Activated CD8-positive, alpha-beta memory T cell treated with anti-CD3 and anti-CD28 coated beads, Interleukin-2, amount 50 U/mL, for 24 hours (primary cell): ENCODE measurements around the gene LRCH1.

ENCODE experiments used
- DNase-seq: peaks from one replicate; pipeline ENCODE4 v3.0.0-alpha.2; 2020; ENCODE audit errors: extremely low read depth

LRCH1 gene

DNA sequence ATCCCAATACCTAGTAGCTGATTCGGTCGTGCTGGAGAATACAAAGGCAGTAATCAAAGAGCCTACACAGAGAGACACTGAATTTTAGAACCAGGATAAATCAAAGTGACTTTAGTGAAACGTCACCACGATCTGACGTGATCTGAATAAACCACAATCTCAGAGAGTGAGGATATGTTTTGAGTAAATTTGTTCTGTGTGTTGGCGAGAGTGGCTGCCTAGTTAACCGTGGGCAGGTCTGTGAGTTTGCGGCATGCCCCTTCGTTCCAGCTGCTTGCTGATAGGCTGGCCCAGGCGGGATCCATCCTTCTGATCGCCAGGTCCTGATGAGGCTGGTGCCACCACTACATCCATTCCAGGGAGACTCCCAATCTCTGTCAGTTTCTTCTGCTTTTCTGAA is 40.4 kb downstream of the LRCH1 start:
- DNase-seq, result peak; percentile 9

GRCh38 chr13:46594374-46595078 is 41.6 kb downstream of the LRCH1 start:
- no peak for DNase-seq

GRCh38 chr13:46595136-46595884 is 42.3 kb downstream of the LRCH1 start:
- no peak for DNase-seq

DNA sequence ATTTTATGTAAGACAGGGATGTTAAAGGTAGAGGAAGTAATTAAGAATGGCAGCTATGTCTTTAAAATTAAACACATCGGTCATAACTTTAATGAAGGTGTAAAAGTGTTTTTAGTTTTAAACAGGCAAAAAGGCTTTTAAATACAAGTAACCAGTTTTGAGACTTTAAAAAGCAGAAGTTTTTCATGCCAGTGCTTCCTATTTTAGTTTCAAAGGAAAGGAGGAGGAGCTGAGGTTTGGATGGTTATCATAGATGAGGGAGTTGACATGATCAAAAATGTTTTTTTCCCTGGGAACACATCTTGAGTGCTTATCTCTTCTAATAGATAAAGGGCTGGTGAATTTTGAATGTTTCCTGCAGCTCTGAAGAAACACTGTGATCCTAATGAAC is 42.9 kb downstream of the LRCH1 start:
- no peak for DNase-seq

DNA sequence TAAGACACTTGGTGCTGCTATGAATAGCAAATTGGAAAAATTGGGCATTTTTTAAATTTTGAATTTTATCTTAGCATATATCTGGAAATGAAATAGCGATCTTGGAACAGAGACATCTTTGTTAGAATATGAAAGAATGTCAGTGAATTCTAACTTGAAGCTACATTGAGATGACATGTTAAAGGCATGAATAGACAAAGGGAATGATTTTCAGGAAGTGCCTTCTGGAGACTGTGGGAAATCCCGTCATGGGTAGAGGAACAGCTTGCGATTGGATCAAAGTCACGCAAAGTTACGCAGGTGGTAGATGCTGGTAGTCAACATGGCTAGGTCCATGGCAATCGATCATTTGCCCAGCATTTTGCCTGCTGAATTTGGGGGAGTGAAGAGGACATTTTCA is 43.5 kb downstream of the LRCH1 start:
- DNase-seq, result no peak

DNA sequence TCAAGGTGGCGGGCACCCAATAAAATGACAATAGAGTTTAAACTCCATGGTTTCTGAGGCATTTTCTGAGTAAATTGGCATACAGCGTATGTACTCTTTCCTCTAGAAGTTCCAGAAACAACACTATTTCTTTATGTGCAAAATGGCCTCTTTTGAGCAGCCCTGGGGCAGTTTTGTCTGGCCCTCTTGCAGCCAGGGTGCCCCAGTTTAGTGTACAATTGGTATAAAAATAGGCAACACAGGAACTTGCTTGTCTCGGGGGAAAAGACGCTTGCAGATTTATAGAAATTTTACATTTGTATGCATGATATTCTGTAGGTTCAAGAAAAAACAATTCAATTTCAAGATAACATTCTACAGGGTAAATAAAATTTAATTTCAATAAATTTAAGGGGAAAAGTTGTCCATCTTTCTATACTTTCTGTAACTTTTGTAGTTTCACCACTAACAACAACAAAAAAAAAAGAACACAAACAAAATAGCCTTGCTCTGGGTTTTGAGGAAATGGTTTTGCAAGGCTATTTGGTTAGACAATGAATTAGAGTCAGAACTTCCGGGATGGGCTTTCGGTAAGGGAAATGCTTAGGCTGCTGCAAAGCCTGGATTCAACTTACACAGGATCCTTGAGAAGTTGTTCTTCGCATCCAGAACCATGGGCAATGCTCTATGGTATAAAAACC is 45.3 kb downstream of the LRCH1 start:
- DNase-seq, result no peak

GRCh38 chr13:46598820-46599180 is 45.8 kb downstream of the LRCH1 start:
- DNase-seq, result no peak

GRCh38 chr13:46600943-46601311 is 48.0 kb downstream of the LRCH1 start:
- DNase-seq, result no peak

GRCh38 chr13:46602531-46602930 is 49.6 kb downstream of the LRCH1 start:
- no peak for DNase-seq

- DNase-seq, result no peak
These were observed 50.2 kb downstream of the LRCH1 start for GRCh38 chr13:46603165-46603603.

DNA sequence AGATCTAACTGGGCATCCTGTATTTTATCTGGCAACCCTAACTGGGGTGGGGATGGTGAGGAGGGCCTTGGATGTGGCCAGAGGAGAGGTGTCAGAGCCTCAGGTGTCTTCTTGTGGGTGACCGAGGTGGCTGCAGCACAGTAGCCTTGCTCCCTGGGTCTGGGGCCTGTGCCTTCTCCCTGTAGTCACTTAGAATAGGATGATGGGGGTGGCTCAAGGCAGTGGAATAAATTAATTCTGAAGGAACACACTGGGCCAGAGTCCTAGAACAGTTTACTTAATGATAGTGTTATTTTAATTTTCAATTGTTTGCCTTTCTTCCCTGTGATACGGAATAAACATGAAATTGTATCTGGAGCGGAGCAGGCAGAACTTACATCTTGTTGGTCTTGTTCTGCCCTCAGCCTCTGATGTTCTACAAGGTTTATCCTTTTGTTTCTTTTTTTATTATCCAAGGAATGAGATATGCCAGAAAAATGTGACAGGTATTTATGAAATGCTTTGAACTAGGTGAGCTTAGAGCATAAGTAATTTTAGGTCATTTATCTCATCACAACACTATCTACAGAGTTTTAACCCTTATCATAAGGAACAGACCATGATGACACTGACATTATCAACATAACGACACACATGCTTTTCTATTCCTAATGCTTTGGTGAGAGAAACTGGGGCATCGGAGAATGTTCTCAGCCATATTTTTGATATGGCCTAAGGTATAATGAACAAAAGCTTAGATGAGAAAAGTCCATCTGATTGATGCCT is 51.4 kb downstream of the LRCH1 start:
- no peak for DNase-seq

- DNase-seq, result no peak
These were observed 52.3 kb downstream of the LRCH1 start for GRCh38 chr13:46605076-46605824.

DNA sequence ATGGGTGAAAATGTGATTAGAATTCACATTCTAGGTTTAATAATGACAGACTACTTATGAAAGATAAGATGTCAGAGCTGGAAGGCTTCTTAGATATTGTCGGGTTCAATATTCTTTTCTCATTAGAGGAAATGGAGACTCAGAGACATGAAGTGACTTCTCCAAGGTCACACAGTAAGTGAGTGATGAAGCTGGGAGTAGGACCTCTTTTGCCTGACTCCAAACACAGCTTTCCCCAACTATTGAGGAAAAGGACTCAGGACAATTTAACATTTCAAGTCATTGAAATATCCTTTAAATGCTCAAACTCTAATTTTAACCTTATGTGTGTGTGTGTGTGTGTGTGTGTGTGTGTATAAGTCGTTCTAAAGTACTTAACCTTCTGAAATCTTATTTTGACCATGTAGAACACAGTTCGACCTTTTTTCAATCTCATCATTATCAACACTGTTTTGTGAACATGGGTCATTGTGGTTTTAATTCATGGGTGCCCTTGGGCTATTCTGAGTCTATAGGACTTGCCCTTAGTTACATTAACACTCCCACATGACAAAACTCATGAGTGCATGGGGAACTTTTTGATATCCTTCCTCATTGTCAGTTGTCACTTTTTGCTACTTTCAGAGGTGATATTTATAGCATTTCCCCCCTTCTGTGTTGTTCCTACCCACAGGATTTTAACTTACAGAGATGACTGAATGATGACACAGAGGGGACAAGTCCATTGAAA is 53.0 kb downstream of the LRCH1 start:
- DNase-seq, result no peak

GRCh38 chr13:46606970-46607369 is 54.0 kb downstream of the LRCH1 start:
- DNase-seq, result no peak

DNA sequence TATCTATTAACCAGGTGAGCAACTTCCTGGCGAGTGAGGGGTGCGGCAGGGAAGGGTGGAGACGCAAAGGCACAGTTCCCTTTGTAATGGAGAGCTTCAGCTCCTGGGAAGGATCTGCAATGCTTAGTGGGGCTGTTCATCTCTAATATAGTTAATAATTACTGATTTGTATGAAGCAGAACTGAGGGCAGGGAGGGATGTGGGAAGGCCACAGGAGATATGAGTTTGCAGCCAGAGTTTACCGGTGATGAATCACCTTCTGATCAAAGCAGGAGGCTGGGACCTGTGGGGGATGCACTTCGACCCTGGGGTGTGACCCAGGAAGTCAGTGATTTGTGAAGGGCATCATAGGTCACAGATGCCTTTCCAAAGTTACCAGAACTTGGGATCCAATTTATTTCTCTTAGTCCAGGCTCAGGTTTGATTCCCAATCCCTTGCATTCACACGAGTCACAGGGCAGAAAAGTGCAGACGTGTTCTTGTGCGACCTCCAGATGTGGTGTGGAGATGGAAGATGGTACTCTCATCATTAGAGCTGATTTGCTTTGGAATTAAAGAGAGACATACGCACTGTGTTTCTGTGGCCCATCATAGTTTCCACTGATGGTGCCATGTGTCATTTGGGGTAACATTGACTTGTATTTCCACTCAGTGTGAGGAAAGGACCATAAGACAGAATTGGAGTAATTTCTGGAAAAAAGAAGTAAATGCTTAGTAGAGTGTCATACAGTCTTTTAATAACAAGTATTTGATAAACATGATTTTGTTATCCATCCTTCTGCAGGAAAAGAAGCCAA is 55.0 kb downstream of the LRCH1 start:
- DNase-seq, result no peak

DNA sequence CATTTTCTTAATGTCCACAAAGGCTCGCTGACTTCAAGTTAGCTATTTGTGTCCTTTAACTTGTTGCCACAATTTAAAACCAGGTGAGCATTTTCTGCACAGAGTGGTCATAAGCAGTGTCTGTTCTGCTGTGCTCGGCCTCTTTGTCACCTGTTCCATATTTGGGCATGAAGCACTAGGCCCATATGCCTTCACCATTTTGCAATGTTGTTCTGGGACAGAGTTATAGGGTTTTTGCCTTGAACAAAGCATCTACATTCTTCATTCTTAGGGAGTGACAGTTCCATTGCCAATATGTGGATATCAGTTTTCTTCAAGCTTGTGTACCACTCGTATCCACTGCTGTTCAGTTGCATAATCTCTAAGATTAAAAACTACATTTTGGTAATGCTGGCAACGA is 56.1 kb downstream of the LRCH1 start:
- no peak for DNase-seq

DNA sequence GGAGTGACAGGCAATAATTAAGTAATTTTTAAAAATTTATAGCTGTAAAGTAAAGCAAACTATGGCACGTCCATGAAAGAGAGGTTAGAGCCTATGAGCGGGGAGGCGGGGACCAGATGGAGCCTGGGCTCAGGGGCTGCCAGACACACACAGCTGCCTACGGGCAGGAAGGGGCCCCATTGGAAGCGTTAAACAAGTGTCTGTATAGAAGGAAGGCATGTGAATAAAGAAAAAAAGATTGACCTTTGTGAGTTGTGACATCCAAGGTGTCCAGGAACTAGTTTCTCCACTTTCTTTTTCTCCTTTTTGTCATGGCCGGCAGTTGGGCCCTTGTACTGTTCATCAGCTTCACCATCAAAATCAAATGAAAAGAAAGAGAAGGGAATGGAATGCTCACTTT is 56.8 kb downstream of the LRCH1 start:
- no peak for DNase-seq

DNA sequence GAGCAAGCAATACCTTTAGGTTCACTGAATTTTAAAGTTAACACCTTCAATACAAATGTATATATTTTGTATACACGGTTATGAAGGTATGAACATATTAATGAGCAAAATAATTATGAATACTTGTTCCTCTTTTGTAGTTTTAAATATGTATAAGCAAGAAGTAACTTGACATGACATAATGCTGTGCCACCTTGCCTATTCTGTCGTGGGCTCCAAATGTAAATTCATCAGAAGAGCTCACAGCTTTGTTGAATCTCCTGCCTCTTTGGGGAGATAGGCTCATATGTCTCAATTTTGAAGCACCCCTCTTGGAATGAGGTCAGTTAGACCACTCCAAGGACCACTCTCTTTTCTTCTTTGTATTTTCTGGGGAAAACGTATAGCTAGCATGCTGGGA is 59.3 kb downstream of the LRCH1 start:
- no peak for DNase-seq

DNA sequence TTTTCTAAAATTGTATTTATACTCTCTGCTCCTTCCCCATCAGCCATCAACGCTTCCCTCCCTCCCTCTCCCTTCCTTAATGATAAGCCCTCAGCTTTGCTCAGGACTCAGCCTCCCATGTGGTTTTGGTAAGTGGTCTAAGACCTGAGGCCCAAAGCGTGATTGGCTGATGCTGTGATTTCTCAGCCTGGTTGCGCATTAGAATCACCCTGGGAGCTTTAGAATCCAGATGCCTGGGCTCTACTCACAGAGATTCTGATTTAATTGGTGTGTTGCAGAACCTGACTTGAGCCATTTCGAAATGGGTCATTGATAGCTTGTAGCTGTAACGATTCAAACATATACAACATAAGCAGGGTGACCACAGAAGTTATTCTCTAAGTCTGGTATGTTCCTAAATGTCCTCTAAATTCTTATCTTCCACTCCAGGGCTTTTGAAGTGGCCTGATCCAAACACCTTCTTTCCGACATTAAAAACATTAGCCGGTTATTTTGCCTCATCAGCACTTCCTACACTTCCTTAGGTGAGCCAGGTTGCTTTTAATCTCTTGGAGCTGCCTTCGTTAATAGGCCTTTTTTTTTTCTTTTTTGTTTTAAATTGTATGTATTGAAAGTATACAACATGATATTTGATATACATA is 60.6 kb downstream of the LRCH1 start:
- DNase-seq, result no peak

- no peak for DNase-seq
These were observed 61.6 kb downstream of the LRCH1 start for GRCh38 chr13:46614582-46614981.
